Small intestine (tissue), 7 donors: ENCODE measurements around the gene GBE1. TPM values are rescaled to one million over a fixed set of nuclear protein-coding genes. Genes with fewer than 3 reads are reported as not detected.
A peak's percentile ranks its signal among the peaks of the same experiment; 100 is the strongest.

Experiments used
- DNase-seq, 2 donors: peaks; one replicate each; pipeline versions ENCODE4 v3.0.0 to v3.0.0-alpha.2; 2013
- FAIRE-seq: peaks from 2 replicates; lab custom pipeline; 2012; peaks lifted over from hg19 to GRCh38; lab: Jason Lieb, UNC
- H3K27ac ChIP-seq, 3 donors: one replicate each; pipeline ENCODE4 v1.5.1; 2013; ENCODE audit warnings: low read length in 2 of 3, mild to moderate bottlenecking in 2 of 3, control low read depth in 1 of 3, inconsistent platforms in 1 of 3, low read depth in 1 of 3, moderate library complexity in 1 of 3
- H3K27me3 ChIP-seq, 3 donors: one replicate each; pipeline ENCODE4 v1.6.1; 2013; ENCODE audit warnings: low read length in 3 of 3, inconsistent platforms in 1 of 3; ENCODE audit not compliant: control insufficient read depth in 3 of 3, insufficient read depth in 3 of 3
- H3K36me3 ChIP-seq, 3 donors: one replicate each; pipeline ENCODE4 v1.6.1; 2013; ENCODE audit warnings: low read length in 3 of 3, inconsistent platforms in 1 of 3, low read depth in 1 of 3, mild to moderate bottlenecking in 1 of 3, moderate library complexity in 1 of 3; ENCODE audit not compliant: control insufficient read depth in 3 of 3, insufficient read depth in 2 of 3
- H3K4me1 ChIP-seq, 3 donors: one replicate each; pipeline ENCODE4 v1.6.1; 2013; ENCODE audit warnings: low read length in 2 of 3, inconsistent platforms in 1 of 3, low read depth in 1 of 3, mild to moderate bottlenecking in 1 of 3, moderate library complexity in 1 of 3; ENCODE audit not compliant: control insufficient read depth in 3 of 3, insufficient read depth in 2 of 3
- H3K4me3 ChIP-seq, 3 donors: one replicate each; pipeline ENCODE4 v1.5.1; 2013; ENCODE audit warnings: low read length in 3 of 3, control low read depth in 1 of 3, inconsistent platforms in 1 of 3, low read depth in 1 of 3, mild to moderate bottlenecking in 1 of 3, moderate library complexity in 1 of 3
- H3K9me3 ChIP-seq, 2 donors: one replicate each; pipeline ENCODE4 v1.6.1; 2013; ENCODE audit warnings: low read depth in 1 of 2, low read length in 1 of 2; ENCODE audit not compliant: control insufficient read depth in 2 of 2, insufficient read depth in 1 of 2
- WGBS, 3 donors: extraction: QIAGEN DNeasy Blood & Tissue Kit; methylation state at CpG; one replicate each; pipeline ENCODE4 v1.1.7; 2013; 5-methylcytosine and 5-hydroxymethylcytosine counted together
- polyA plus RNA-seq, 4 donors: library from polyadenylated mRNA; stranded (reverse) in 3 of 4; unstranded in 1 of 4; fragments of 200-250 nt in 3 of 4; fragments of 120-200 nt in 1 of 4; gene quantifications; one replicate each; pipeline versions ENCODE4 v1.2.1 to v1.2.3, GENCODE V29; 2013
- donor health status: healthy with polysubstance abuse.
- donor health status: control.
- donor health status: control.
- donor health status: Bipolar disorder and iron deficiency.
- donor health status: healthy.

Gene GBE1
- polyA plus RNA-seq, 4 donors, result 8.9 to 14.3 (median 10.5) TPM

- Histone ChIP-seq H3K27ac (no peak overlapping the region), H3K4me1 (no peaks in the 10 kb centered on the region), H3K36me3 (no peaks in the 10 kb centered on the region), H3K4me3 (no peak overlapping the region), H3K27me3 (no peaks in the 10 kb centered on the region), H3K9me3 (no peaks in the 10 kb centered on the region)
- DNase-seq, result no peak
- no peak for FAIRE-seq
These were observed 242.5 kb downstream of the GBE1 start for GRCh38 chr3:81518945-81519344.

- no peak overlapping the region for H3K27ac ChIP-seq
- no peaks in the 10 kb centered on the region for H3K9me3 ChIP-seq
- no peak for DNase-seq
- H3K27me3 ChIP-seq, result no peaks in the 10 kb centered on the region
- FAIRE-seq, result no peak
- H3K4me3 ChIP-seq, result no peak overlapping the region
- no peaks in the 10 kb centered on the region for H3K4me1 ChIP-seq
- 83 to 87% (median 85%) methylated on average over 1 of the region's 1 CpG for WGBS, 3 donors
- H3K36me3 ChIP-seq, result no peaks in the 10 kb centered on the region
These were observed 245.4 kb downstream of the GBE1 start for GRCh38 chr3:81516042-81516441.

- H3K9me3 ChIP-seq, result no peaks in the 10 kb centered on the region
- no peak overlapping the region for H3K4me3 ChIP-seq
- no peaks in the 10 kb centered on the region for H3K4me1 ChIP-seq
- H3K36me3 ChIP-seq, result no peaks in the 10 kb centered on the region
- H3K27ac ChIP-seq, result no peak overlapping the region
- DNase-seq (no peak), FAIRE-seq (peak; percentile 41)
- 93 to 96% (median 93%) methylated on average over 2 of the region's 2 CpGs for WGBS, 3 donors
- H3K27me3 ChIP-seq, result no peaks in the 10 kb centered on the region
These were observed 247.9 kb downstream of the GBE1 start for GRCh38 chr3:81513591-81513990.

GRCh38 chr3:81503026-81503425 lies 258.4 kb downstream of the GBE1 start:
- 96 to 99% (median 97%) methylated on average over 2 of the region's 2 CpGs for WGBS, 3 donors
- Histone ChIP-seq H3K36me3 (no peaks in the 10 kb centered on the region), H3K4me3 (no peak overlapping the region), H3K27ac (no peak overlapping the region), H3K9me3 (no peaks in the 10 kb centered on the region), H3K27me3 (no peaks in the 10 kb centered on the region), H3K4me1 (no peaks in the 10 kb centered on the region)
- FAIRE-seq, result no peak
- no peak for DNase-seq

- Histone ChIP-seq H3K27me3 (no peaks in the 10 kb centered on the region), H3K27ac (no peak overlapping the region), H3K4me3 (no peak overlapping the region), H3K4me1 (no peaks in the 10 kb centered on the region), H3K9me3 (no peaks in the 10 kb centered on the region), H3K36me3 (no peaks in the 10 kb centered on the region)
- DNase-seq (no peak), FAIRE-seq (no peak)
- WGBS, 3 donors, result 95 to 100% (median 96%) methylated on average over 1 of the region's 1 CpG
These were observed 259.2 kb downstream of the GBE1 start for GRCh38 chr3:81502236-81502635.

GRCh38 chr3:81500039-81500438 lies 261.4 kb downstream of the GBE1 start:
- Histone ChIP-seq H3K4me3 (no peak overlapping the region), H3K9me3 (no peaks in the 10 kb centered on the region), H3K27me3 (no peaks in the 10 kb centered on the region), H3K4me1 (no peaks in the 10 kb centered on the region), H3K27ac (no peak overlapping the region), H3K36me3 (no peaks in the 10 kb centered on the region)
- WGBS, 3 donors, result 77 to 88% (median 88%) methylated on average over 1 of the region's 1 CpG
- no peak for FAIRE-seq
- no peak for DNase-seq

GRCh38 chr3:81497572-81498251 lies 263.7 kb downstream of the GBE1 start:
- 87 to 96% (median 89%) methylated on average over 4 of the region's 4 CpGs for WGBS, 3 donors
- DNase-seq, result no peak
- H3K27ac ChIP-seq, result no peak overlapping the region
- H3K4me1 ChIP-seq, result no peaks in the 10 kb centered on the region
- H3K36me3 ChIP-seq, result no peaks in the 10 kb centered on the region
- no peaks in the 10 kb centered on the region for H3K9me3 ChIP-seq
- H3K27me3 ChIP-seq, result no peaks in the 10 kb centered on the region
- no peak for FAIRE-seq
- H3K4me3 ChIP-seq, result no peak overlapping the region

GRCh38 chr3:81496407-81497104 lies 264.9 kb downstream of the GBE1 start:
- DNase-seq (no peak), FAIRE-seq (no peak)
- WGBS, 3 donors, result 65 to 74% (median 67%) methylated on average over 6 of the region's 6 CpGs
- Histone ChIP-seq H3K9me3 (no peaks in the 10 kb centered on the region), H3K36me3 (no peaks in the 10 kb centered on the region), H3K4me3 (no peak overlapping the region), H3K4me1 (no peaks in the 10 kb centered on the region), H3K27me3 (no peaks in the 10 kb centered on the region), H3K27ac (no peak overlapping the region)
